DOHH2 (cell line): ENCODE measurements around the gene CDC42BPA.

Experiments used
- CTCF ChIP-seq: fragments of 200-600 bp; sonication (generic); IDR thresholded peaks from one replicate; pipeline ENCODE4 v1.5.1; 2014; ENCODE audit warnings: antibody characterized with exemption, mild to moderate bottlenecking, low read depth, low read length; ENCODE audit not compliant: poor library complexity, severe bottlenecking
- EZH2phosphoT487 ChIP-seq: fragments of 200-600 bp; sonication (generic); IDR thresholded peaks from 2 replicates; pipeline ENCODE4 v1.6.1; 2017; ENCODE audit warnings: borderline replicate concordance, mild to moderate bottlenecking, antibody characterized with exemption, low read length, moderate library complexity, mixed read lengths

GRCh38 chr1:226966683-226967082, 351.6 kb downstream of the CDC42BPA start:
- TF ChIP-seq CTCF: no peak
- no peak for TF ChIP-seq EZH2phosphoT487
